Fibroblast of upper back skin (primary cell): ENCODE measurements around the gene P2RX6.
"Not testable (repeated sequence)": the region's sequence is repeated elsewhere in the genome, so short reads cannot be mapped to it uniquely, and the experiment has no call there.

Experiments
- DNase-seq: peaks from one replicate; pipeline ENCODE4 v3.0.0-alpha.2; 2013

P2RX6 gene

GRCh38 chr22:21060363-21060762 lies 45.4 kb downstream of the P2RX6 start:
- not testable (repeated sequence) for DNase-seq

GRCh38 chr22:21061660-21062321 lies 46.8 kb downstream of the P2RX6 start:
- DNase-seq, result not testable (repeated sequence)

DNA sequence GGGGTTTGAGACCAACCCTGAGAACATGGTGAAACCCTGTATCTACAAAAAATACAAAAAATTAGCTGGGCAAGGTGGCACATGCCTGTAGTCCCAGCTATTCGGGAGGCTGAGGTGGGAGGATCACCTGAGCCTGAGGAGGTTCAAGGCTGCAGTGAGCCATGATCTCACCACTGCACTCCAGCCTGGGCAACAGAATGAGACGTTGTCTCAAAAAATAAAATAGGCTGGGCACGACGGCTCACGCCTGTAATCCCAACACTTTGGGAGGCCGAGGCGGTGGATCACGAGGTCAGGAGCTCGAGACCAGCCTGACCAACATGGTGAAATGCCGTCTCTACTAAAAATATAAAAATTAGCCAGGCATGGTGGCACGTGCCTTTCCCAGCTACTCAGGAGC lies 49.5 kb downstream of the P2RX6 start:
- not testable (repeated sequence) for DNase-seq

GRCh38 chr22:21064917-21065864 lies 50.2 kb downstream of the P2RX6 start:
- no peak for DNase-seq

DNA sequence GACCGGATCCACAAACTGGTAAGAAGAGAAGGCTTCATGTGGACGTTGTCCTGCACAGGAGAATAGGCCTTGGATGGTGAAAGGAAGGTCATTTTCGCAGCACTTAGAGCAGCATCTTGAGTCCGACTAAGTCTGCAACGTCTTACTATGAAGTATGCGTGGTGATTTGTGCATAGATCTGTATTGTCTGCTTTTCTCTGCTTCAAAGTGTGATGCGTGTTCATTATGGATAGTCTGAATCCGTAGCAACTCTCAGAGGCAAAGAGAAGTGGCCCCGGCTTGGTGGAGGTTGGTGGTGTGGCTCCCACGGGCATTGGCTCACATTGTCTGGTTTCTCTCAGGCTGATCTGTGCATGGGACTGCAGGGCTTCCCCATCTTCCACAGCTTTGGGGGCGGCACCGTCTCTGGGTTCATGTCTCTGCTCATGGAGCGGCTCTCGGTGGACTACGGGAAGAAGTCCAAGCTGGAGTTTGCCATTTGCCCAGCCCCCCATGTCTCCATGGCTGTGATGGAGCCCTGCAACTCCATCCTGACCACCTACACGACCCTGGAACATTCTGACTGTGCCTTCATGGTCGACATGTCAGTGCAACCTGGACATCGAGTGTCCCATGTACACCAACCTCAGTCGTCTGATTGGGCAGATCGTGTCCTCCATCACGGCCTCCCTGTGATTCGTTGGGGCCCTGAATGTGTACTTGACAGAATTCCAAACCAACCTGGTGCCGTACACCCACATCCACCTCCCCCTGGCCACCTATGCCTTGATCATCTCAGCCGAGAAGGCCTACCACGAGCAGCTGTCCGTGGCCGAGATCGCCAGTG lies 52.3 kb downstream of the P2RX6 start:
- no peak for DNase-seq

DNA sequence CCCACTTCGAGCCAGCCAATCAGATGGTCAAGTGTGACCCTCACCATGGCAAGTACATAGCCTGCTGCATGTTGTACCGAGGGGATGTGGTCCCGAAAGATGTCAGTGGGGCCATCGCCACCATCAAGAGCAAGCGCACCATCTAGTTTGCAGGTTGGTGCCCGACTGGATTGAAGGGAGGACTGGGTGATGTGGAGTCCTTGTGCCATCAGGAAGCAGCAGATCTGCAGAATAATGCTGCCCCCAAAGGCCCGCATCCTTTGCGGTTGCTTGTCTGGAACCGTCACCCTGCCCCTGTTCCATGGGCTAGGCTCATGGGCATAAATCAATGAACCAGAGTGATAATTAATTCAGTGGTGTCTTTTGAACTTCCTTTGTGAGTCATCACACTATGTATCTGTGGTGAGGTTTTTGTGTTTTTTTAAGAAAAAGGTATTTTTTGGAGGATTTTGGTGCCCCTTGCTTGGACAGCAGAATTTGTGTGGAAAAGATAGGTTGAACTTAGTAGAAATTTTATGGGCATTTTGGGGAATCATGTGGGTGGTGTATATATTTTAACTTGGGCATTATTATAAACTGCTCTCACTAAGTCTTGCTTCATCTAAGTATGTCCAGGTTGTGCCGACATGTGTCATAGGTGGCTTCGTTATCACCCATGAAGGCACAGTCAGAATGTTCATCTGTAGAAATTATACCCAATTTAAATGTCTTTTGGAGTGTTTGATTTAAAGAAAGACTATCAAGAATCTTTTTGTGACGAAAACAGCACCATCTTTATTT lies 53.1 kb downstream of the P2RX6 start:
- no peak for DNase-seq

GRCh38 chr22:21068681-21069276 lies 53.8 kb downstream of the P2RX6 start:
- DNase-seq, result no peak

DNA sequence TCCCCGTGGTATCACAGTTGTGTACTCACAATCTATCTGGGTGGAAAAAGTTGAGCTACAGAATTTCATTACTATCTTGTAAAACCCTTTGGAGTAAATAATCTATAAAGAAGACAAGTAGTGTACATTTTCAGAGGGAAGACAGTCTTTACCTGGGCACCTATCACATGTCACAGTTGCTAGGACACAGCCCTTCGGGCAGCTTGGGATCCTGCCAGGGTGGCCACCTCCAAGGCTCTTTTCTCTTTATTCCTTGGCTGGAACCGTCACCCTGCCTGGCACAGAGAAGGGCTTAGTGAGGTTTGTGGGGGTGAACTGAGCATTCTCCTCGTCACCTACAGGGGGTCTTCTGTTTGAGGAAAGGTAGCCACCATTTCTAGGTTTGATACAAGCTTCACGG lies 54.4 kb downstream of the P2RX6 start:
- no peak for DNase-seq

DNA sequence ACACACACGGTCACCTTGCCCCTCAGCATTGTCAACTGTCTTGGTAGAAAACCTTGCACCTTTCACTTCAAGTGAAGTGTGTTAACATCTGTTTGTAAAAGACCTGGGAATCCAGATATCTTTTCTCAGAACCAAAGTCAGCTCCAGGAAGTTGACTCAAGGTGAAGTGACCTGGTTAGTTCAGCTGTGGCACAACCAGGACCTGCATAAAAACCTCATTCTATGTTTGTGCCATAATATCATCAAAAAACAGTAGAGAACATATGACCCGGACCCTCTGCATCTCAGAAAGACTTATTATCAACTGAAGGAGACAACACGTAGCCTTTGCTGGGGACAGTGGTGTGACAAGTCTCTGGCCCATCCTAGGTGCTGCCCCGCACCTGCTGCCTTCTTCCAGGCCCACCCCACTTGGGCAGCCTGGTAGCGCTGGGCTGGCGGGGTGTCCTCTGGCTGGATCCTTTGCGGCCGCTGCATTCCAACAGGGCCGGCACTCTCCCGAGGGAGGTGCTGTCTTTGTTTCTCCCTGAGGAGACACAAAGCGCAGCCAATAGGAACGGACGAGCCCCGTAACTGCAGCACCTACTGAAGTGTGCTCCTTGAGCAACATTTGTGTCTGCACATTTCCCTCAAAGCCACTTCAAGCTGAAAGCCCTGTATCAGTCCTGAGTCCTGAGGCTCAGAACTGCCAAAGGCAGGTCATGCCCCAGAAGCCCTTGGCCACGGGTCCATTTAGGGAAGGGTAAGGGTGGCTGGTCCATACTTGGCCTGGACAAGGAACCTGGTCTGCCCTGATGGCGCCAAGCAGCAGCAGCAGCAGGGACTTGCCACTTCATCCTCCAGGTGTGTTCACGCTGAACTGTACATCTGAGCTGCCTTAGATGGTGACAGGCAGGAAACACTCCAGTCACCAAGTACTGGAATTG lies 56.0 kb downstream of the P2RX6 start:
- DNase-seq, result no peak

DNA sequence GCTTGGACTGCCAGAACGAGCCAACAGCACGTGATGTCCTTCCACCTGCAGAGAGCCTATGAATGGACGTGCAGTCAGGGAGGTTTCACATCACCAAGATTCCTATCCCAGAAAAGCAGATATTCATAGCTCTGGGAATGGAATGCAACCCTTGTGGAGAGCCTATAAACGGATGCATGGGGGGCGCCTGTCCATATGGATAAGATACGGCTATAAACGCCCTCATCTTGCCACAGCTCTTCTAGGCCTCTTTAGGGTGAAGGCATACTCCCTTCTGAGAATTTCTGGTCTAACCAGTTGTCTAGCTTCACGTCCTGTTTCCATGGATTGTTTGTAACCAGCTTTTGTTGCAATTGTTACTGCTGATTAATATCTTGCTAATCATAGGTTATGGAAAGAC lies 56.8 kb downstream of the P2RX6 start:
- not testable (repeated sequence) for DNase-seq

GRCh38 chr22:21073023-21073422 lies 58.1 kb downstream of the P2RX6 start:
- DNase-seq, result no peak

DNA sequence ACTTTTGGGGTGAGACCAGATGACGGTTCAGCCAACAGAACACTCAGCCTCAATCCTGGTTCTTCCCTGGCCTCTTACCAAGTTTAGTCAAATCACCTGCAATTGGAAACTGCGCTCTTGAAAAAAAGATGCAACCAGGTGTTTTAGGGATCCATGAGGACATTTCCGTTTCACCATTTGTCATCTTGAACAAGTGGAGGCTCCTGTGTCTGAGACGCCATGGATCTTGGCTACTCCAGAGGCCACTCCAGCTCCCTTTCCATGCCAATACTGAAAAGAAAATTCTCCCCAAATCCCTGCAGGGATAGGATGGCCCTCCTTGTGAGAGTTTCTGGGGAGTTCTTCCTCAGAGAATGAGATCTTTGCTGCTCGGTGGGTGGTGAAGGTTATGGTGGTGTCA lies 58.5 kb downstream of the P2RX6 start:
- no peak for DNase-seq

DNA sequence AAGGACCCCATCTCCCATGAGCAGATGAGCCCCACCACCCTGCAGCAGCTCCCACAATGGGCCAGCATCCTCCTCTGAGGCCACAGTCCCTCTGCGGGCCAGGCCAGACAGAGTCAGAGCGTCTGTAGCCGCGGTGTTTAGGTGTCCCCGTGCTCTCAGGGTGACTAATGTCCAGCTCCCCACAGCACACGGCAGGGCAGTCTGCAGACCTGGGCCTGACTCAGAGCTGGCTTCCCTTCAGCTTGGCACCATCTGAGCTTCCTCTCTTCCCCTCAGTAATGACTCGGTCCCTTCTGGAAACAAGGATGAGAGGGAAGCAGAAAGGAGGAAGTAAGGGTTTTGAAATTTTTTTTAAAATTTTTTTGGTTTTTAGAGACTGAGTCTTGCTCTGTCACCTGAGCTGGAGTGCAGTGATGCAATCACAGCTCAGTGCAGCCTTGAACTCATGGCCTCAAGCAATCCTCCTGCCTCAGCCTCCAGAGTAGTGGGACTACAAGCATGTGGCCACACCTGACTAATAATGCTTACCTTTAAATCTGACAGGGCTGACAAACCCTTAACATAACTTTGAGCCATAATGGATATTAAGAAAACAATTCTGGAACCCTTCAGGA lies 59.2 kb downstream of the P2RX6 start:
- DNase-seq, result peak; percentile 64

- no peak for DNase-seq
Measured at GRCh38 chr22:21075516-21076138, 60.7 kb downstream of the P2RX6 start.

DNA sequence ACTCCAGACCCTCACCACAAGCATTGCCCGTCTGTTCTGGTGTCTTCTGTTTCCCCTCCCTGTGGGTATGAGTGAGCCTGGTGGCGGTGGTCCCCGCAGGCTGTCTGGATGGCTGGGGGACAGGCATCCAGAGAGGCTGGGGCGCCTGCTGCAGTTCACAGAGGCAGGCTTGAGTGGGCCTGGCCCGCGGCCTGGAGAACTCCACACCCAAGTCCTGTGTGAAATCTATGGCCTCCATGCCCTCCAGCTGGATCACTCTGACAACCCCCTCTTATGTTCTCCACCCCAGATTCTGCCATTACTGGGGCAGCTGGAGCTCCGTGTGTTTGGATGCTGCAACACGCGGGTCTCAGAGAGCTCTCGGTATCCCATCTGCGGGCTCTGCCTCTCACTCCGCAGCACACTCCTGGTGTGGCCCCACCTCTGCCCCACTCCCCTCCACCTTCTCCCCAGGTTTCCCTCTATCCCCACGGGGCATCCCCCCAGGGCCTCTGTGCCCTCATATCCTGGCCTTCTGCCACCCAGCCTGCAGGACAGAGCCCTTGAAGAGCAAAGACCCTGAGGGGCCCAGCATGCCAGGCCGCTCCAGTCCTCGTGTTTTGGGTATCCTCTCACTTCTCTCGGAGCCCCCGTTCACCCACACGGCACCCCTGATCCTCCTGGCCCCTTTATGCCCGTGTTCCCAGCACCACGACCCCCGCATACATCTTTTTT lies 62.1 kb downstream of the P2RX6 start:
- no peak for DNase-seq
